Measurements from ENCODE around the gene NMNAT2.

- TF ChIP-seq CTCF (IDR thresholded peaks at IDR 0.05 in 2 of 3, conservative IDR thresholded peaks at IDR 0.05 in 1 of 3; ENCODE audit: borderline replicate concordance in 1 of 3, insufficient read depth in 1 of 3, low read depth in 2 of 3, low read length in 2 of 3), result no peak
- TF ChIP-seq ZNF274 (IDR thresholded peaks at IDR 0.05; ENCODE audit: low read depth, low read length), result no peak
- no peak for TF ChIP-seq JUND (IDR thresholded peaks at IDR 0.05)
- no peak for TF ChIP-seq RAD21 (IDR thresholded peaks at IDR 0.05; ENCODE audit: low read depth)
- TF ChIP-seq SIN3A (IDR thresholded peaks at IDR 0.05; ENCODE audit: low read depth), result no peak
- TF ChIP-seq EZH2phosphoT487 (IDR thresholded peaks at IDR 0.05; ENCODE audit: borderline replicate concordance), result no peak
- TF ChIP-seq ZFX (IDR thresholded peaks at IDR 0.05), result no peak
- TF ChIP-seq EZH2 (IDR thresholded peaks at IDR 0.05), result no peak
- TF ChIP-seq CEBPB (IDR thresholded peaks at IDR 0.05; ENCODE audit: low read depth), result no peak
Measured at GRCh38 chr1:183450093-183450492, 31.9 kb upstream of the NMNAT2 start.

Data from HCT116 (cell line).